SK-N-SH (cell line): ENCODE data around the gene ITGA8. TPM values are rescaled to one million over a fixed set of nuclear protein-coding genes. Genes with fewer than 3 reads are reported as not detected.

Source experiments
- CTCF ChIA-PET: fragments of 300-600, 350-600 bp; formaldehyde crosslinking; extraction: SDS; loops from one replicate; lab custom pipeline; 2021; lab: Yijun Ruan, JAX
- POLR2A ChIA-PET: fragments of 350-600 bp; sonication (Branson Sonifier 250); formaldehyde crosslinking; extraction: SDS; loops from one replicate; lab custom pipeline; 2020; ENCODE audit warnings: antibody characterized with exemption, inconsistent platforms; lab: Yijun Ruan, JAX
- DNase-seq: peaks from one replicate; pipeline ENCODE4 v3.0.0; 2012
- H2AFZ ChIP-seq: fragments of 200-600 bp; sonication (generic); 2 replicates; pipeline ENCODE4 v1.8.1; 2016; ENCODE audit warnings: antibody characterized with exemption, mild to moderate bottlenecking, low read depth
- H3F3A ChIP-seq: fragments of 200-600 bp; sonication (generic); replicated peaks from 2 replicates; pipeline ENCODE3; 2016; ENCODE audit warnings: antibody characterized with exemption, mild to moderate bottlenecking; ENCODE audit not compliant: insufficient read depth
- H3K27ac ChIP-seq, 2 experiments: fragments of 200-500 bp in 1 of 2; fragments of 200-600 bp in 1 of 2; sonication (Bioruptor generic) in 1 of 2; sonication (generic), shearing (Covaris generic) in 1 of 2; 2 replicates each; pipeline versions ENCODE4 v1.5.1 to v1.6.1; 2014 to 2016; ENCODE audit warnings: low read depth in 2 of 2, inconsistent platforms in 1 of 2, low read length in 1 of 2, mild to moderate bottlenecking in 1 of 2, mixed read lengths in 1 of 2
- H3K27me3 ChIP-seq: fragments of 200-600 bp; sonication (generic), shearing (Covaris generic); 2 replicates; pipeline ENCODE4 v1.6.1; 2016; ENCODE audit warnings: mixed run types; ENCODE audit not compliant: insufficient read depth
- H3K36me3 ChIP-seq, 2 experiments: fragments of 200-500 bp in 1 of 2; fragments of 200-600 bp in 1 of 2; sonication (Bioruptor generic) in 1 of 2; sonication (generic) in 1 of 2; replicated peaks in 1 of 2; 2 replicates each; pipeline versions ENCODE3 to v1.5.1; 2014 to 2016; ENCODE audit warnings: low read length in 1 of 2, mild to moderate bottlenecking in 1 of 2; ENCODE audit not compliant: insufficient read depth in 2 of 2, control insufficient read depth in 1 of 2
- H3K4me1 ChIP-seq, 2 experiments: fragments of 200-500 bp in 1 of 2; fragments of 200-600 bp in 1 of 2; sonication (Bioruptor generic) in 1 of 2; sonication (generic), shearing (Covaris generic) in 1 of 2; 2 replicates each; pipeline versions ENCODE4 v1.5.1 to v1.6.1; 2014 to 2016; ENCODE audit warnings: low read depth in 1 of 2, low read length in 1 of 2, mixed run types in 1 of 2; ENCODE audit not compliant: insufficient read depth in 2 of 2, control insufficient read depth in 1 of 2
- H3K4me2 ChIP-seq: fragments of 200-600 bp; sonication (generic), shearing (Covaris generic); 2 replicates; pipeline ENCODE4 v1.6.1; 2017; ENCODE audit warnings: mixed run types
- H3K4me3 ChIP-seq, 2 experiments: fragments of 200-500 bp in 1 of 2; fragments of 200-600 bp in 1 of 2; sonication (Bioruptor generic) in 1 of 2; sonication (generic), shearing (Covaris generic) in 1 of 2; 2 replicates each; pipeline versions ENCODE4 v1.5.1 to v1.8.1; 2014 to 2016; ENCODE audit warnings: low read depth in 2 of 2, inconsistent platforms in 1 of 2, low read length in 1 of 2, mild to moderate bottlenecking in 1 of 2, mixed read lengths in 1 of 2, moderate library complexity in 1 of 2
- H3K79me2 ChIP-seq: fragments of 200-600 bp; sonication (generic); 2 replicates; pipeline ENCODE4 v1.8.1; 2017; ENCODE audit warnings: mild to moderate bottlenecking; ENCODE audit not compliant: insufficient read depth
- H3K9ac ChIP-seq: fragments of 200-600 bp; sonication (generic); 2 replicates; pipeline ENCODE4 v1.6.1; 2017; ENCODE audit warnings: mixed run types
- H3K9me2 ChIP-seq: fragments of 200-600 bp; sonication (generic); 2 replicates; pipeline ENCODE4 v1.6.1; 2017; ENCODE audit warnings: mixed run types
- H3K9me3 ChIP-seq: fragments of 200-600 bp; sonication (generic); 2 replicates; pipeline ENCODE4 v1.6.1; 2017; ENCODE audit warnings: mixed run types, mild to moderate bottlenecking, moderate library complexity
- H4K20me1 ChIP-seq: fragments of 200-600 bp; sonication (generic); 2 replicates; pipeline ENCODE4 v1.6.1; 2017; ENCODE audit warnings: mild to moderate bottlenecking, mixed run types; ENCODE audit not compliant: insufficient read depth
- CHD2 ChIP-seq: fragments of 150-350 bp; IDR thresholded peaks from 2 replicates; pipeline ENCODE4 v1.6.1; 2018; ENCODE audit warnings: low read length; ENCODE audit not compliant: partially characterized antibody
- CTCF ChIP-seq: fragments of 200-600 bp; sonication (generic); IDR thresholded peaks from 2 replicates; pipeline ENCODE4 v1.6.1; 2017; ENCODE audit warnings: antibody characterized with exemption, mild to moderate bottlenecking, moderate library complexity
- ELF1 ChIP-seq: IDR thresholded peaks from 2 replicates; pipeline ENCODE4 v1.4.0; 2012
- EP300 ChIP-seq, 2 experiments: IDR thresholded peaks; 2 replicates each; pipeline versions ENCODE4 v1.4.0 to v1.6.1; 2012; ENCODE audit warnings: borderline replicate concordance in 1 of 2, low read depth in 1 of 2, low read length in 1 of 2
- FOSL2 ChIP-seq: IDR thresholded peaks from 2 replicates; pipeline ENCODE4 v1.4.0; 2012; ENCODE audit warnings: low read depth, mild to moderate bottlenecking, moderate library complexity, borderline replicate concordance
- FOXJ3 ChIP-seq: sonication (generic); formaldehyde crosslinking; IDR thresholded peaks from 2 replicates; pipeline ENCODE4 v1.5.1; 2020; ENCODE audit warnings: mild to moderate bottlenecking, missing genetic modification reagents
- FOXM1 ChIP-seq: IDR thresholded peaks from 2 replicates; pipeline ENCODE4 v1.4.0; 2012; ENCODE audit warnings: low read depth, mild to moderate bottlenecking
- GATA2 ChIP-seq: sonication (generic); formaldehyde crosslinking; IDR thresholded peaks from 2 replicates; pipeline ENCODE4 v1.5.0; 2020; ENCODE audit warnings: mild to moderate bottlenecking, missing genetic modification reagents
- JUND ChIP-seq: IDR thresholded peaks from 2 replicates; pipeline ENCODE4 v1.4.0; 2012
- MXI1 ChIP-seq: IDR thresholded peaks from 2 replicates; pipeline ENCODE4 v1.6.1; 2012; ENCODE audit warnings: mild to moderate bottlenecking, low read depth, low read length, improper control_type of control experiment
- NFIC ChIP-seq: IDR thresholded peaks from 2 replicates; pipeline ENCODE4 v1.4.0; 2012; ENCODE audit warnings: borderline replicate concordance
- NRF1 ChIP-seq: IDR thresholded peaks from 2 replicates; pipeline ENCODE4 v1.6.1; 2012; ENCODE audit warnings: low read depth, mild to moderate bottlenecking, low read length
- PBX3 ChIP-seq: IDR thresholded peaks from 2 replicates; pipeline ENCODE4; 2012
- POLR2AphosphoS5 ChIP-seq: IDR thresholded peaks from 2 replicates; pipeline ENCODE4 v1.6.1; 2012; ENCODE audit warnings: low read depth, low read length
- RAD21 ChIP-seq: IDR thresholded peaks from 2 replicates; pipeline ENCODE4 v1.6.1; 2012; ENCODE audit warnings: mild to moderate bottlenecking, low read length
- RCOR1 ChIP-seq: fragments of 150-350 bp; IDR thresholded peaks from 2 replicates; pipeline ENCODE4 v1.6.1; 2017; ENCODE audit warnings: antibody characterized with exemption, low read length
- TCF12 ChIP-seq: IDR thresholded peaks from 2 replicates; pipeline ENCODE4 v1.4.0; 2012
- USF1 ChIP-seq: IDR thresholded peaks from 2 replicates; pipeline ENCODE4 v1.4.0; 2012; ENCODE audit warnings: low read depth, borderline replicate concordance
- USF2 ChIP-seq: fragments of 150-350 bp; IDR thresholded peaks from 2 replicates; pipeline ENCODE4 v1.6.1; 2017; ENCODE audit warnings: antibody characterized with exemption, low read length, low read depth, borderline replicate concordance
- ZBTB33 ChIP-seq: IDR thresholded peaks from 2 replicates; pipeline ENCODE4 v1.4.0; 2012; ENCODE audit warnings: low read depth, borderline replicate concordance
- WGBS: methylation state at CpG from one replicate; pipeline ENCODE4 v1.1.6; 2017; ENCODE audit warnings: low lambda C conversion rate; 5-methylcytosine and 5-hydroxymethylcytosine counted together
- polyA plus RNA-seq, 3 experiments: library from polyadenylated mRNA; depleted of rRNA; stranded (reverse); fragments of >200 nt; gene quantifications; 2 replicates each; pipeline ENCODE4 v1.2.3, GENCODE V29; 2012

ITGA8 gene
- polyA plus RNA-seq, 1 of the 3 experiments (the other 2 are of a cell fraction) = not detected

GRCh38 chr10:15603446-15604011 lies 116.2 kb downstream of the ITGA8 start (continued):
- no peak for TF ChIP-seq ZBTB33

- Histone ChIP-seq H3K9ac (no peak overlapping the region), H3K4me3 (no peak overlapping the region), H3K27me3 (no peaks in the 10 kb centered on the region; the same call in 1 of the 2 replicates), H3K9me2 (no peaks in the 10 kb centered on the region), H3K4me2 (no peak overlapping the region), H3K36me3 (no peaks in the 10 kb centered on the region), H3F3A (no peaks in the 10 kb centered on the region), H3K4me1 (no peaks in the 10 kb centered on the region), H2AFZ (no peak overlapping the region), H4K20me1 (no peaks in the 10 kb centered on the region), H3K79me2 (no peaks in the 10 kb centered on the region), H3K9me3 (no peaks in the 10 kb centered on the region), H3K27ac (no peak overlapping the region)
- POLR2A ChIA-PET = no interaction called here
- 56% methylated on average over 1 of the region's 1 CpG for WGBS
- CTCF ChIA-PET = interaction anchor here (1.3 kb wide), 1 partner anchor 16 kb away, joined by 4 read pairs; no protein-coding TSS in a partner anchor
- DNase-seq = no peak
- TF ChIP-seq TCF12 = no peak
- TF ChIP-seq USF1 = no peak
- no peak for TF ChIP-seq EP300 (IDR thresholded peaks at IDR 0.05; ENCODE audit: borderline replicate concordance in 1 of 2, low read depth in 1 of 2, low read length in 1 of 2)
- TF ChIP-seq POLR2AphosphoS5 = no peak
- TF ChIP-seq NRF1 = no peak
- TF ChIP-seq ZBTB33 = no peak
- no peak for TF ChIP-seq JUND
- no peak for TF ChIP-seq NFIC
- no peak for TF ChIP-seq ELF1
- TF ChIP-seq CTCF = no peak
- TF ChIP-seq RAD21 = no peak
- TF ChIP-seq PBX3 = no peak
- TF ChIP-seq CHD2 = no peak
- TF ChIP-seq USF2 = no peak
- no peak for TF ChIP-seq FOXJ3 (CRISPR knock-in tag)
- TF ChIP-seq FOXM1 = no peak
- no peak for TF ChIP-seq FOSL2
- TF ChIP-seq MXI1 = no peak
- TF ChIP-seq GATA2 (CRISPR knock-in tag) = no peak
- no peak for TF ChIP-seq RCOR1
These were observed 117.9 kb downstream of the ITGA8 start for GRCh38 chr10:15601819-15602218.
